K562 (cell line): ENCODE data around the gene ZER1. TPM values are rescaled to one million over a fixed set of nuclear protein-coding genes. Genes with fewer than 3 reads are reported as not detected.

ENCODE experiments used
- ATAC-seq: fragments of 200-7000 bp; cut with Tn5 transposase; 3 replicates; pipeline ENCODE4 v1.9.1; 2020; ENCODE audit warnings: moderate library complexity
- BruUV-seq: library from RNA; stranded (reverse); fragments of 400-500 nt; replicated peaks from 2 replicates; lab custom pipeline; 2021; lab: Mats Ljungman, UMichigan
- CTCF ChIA-PET: fragments of 300-600 bp; formaldehyde crosslinking; extraction: SDS; loops from one replicate; lab custom pipeline; 2021; ENCODE audit warnings: low intra/inter-chr PET ratio; lab: Yijun Ruan, JAX
- POLR2A ChIA-PET: fragments of 300-600, 350-650 bp; sonication (Branson Sonifier 250); formaldehyde crosslinking; extraction: SDS; loops from one replicate; lab custom pipeline; 2021; ENCODE audit warnings: antibody characterized with exemption, inconsistent platforms; lab: Yijun Ruan, JAX
- DNase-seq, 4 experiments: peaks; one replicate each; pipeline versions ENCODE4 v3.0.0 to v3.0.0-alpha.2; 2011 to 2018; ENCODE audit warnings: low spot score in 3 of 4, mixed read lengths in 3 of 4; ENCODE audit errors: extremely low read depth in 1 of 4
- FAIRE-seq: peaks from 2 replicates; lab custom pipeline; 2011; peaks lifted over from hg19 to GRCh38; lab: Jason Lieb, UNC
- H2AFZ ChIP-seq: 2 replicates; pipeline ENCODE4 v1.6.0; 2011; ENCODE audit warnings: low read depth, low read length, control low read depth, inconsistent platforms
- H3K27ac ChIP-seq: fragments of 200-600 bp; 3 replicates; pipeline ENCODE4 v1.8.0; 2011; ENCODE audit warnings: low read depth, mild to moderate bottlenecking, control low read depth, inconsistent platforms, low read length, moderate library complexity, mixed read lengths; ENCODE audit errors: extremely low read depth
- H3K27me3 ChIP-seq, 2 experiments: fragments of 300-600 bp in 1 of 2; 2 replicates in 1 of 2; 3 replicates in 1 of 2; pipeline versions ENCODE4 v1.6.0 to v1.8.0; 2011; ENCODE audit warnings: inconsistent platforms in 2 of 2, low read length in 2 of 2, mild to moderate bottlenecking in 1 of 2, mixed read lengths in 1 of 2, moderate library complexity in 1 of 2; ENCODE audit not compliant: control insufficient read depth in 2 of 2, insufficient read depth in 2 of 2
- H3K36me3 ChIP-seq: fragments of 300-600 bp; 3 replicates; pipeline ENCODE4 v1.8.0; 2011; ENCODE audit warnings: mild to moderate bottlenecking, low read length, inconsistent platforms; ENCODE audit not compliant: control insufficient read depth, insufficient read depth
- H3K4me1 ChIP-seq, 2 experiments: fragments of 200-600 bp in 1 of 2; replicated peaks in 1 of 2; 2 replicates in 1 of 2; 3 replicates in 1 of 2; pipeline versions ENCODE4 v1.5.1 to v1.8.0; 2011; ENCODE audit warnings: inconsistent platforms in 2 of 2, low read length in 2 of 2, mild to moderate bottlenecking in 1 of 2, mixed read lengths in 1 of 2, moderate library complexity in 1 of 2; ENCODE audit not compliant: control insufficient read depth in 2 of 2, insufficient read depth in 2 of 2
- H3K4me2 ChIP-seq: 2 replicates; pipeline ENCODE4 v1.6.1; 2011; ENCODE audit warnings: low read length, control low read depth, inconsistent platforms, mixed read lengths; ENCODE audit not compliant: insufficient read depth
- H3K4me3 ChIP-seq: fragments of 200-600 bp; sonication (generic), shearing (Covaris generic); 2 replicates; pipeline ENCODE4 v1.5.1; 2016; ENCODE audit warnings: control low read depth, inconsistent platforms
- H3K79me2 ChIP-seq: fragments of 200-600 bp; 3 replicates; pipeline ENCODE4 v1.8.0; 2011; ENCODE audit warnings: low read length, inconsistent platforms; ENCODE audit not compliant: control insufficient read depth, insufficient read depth
- H3K9ac ChIP-seq, 2 experiments: 2 replicates each; pipeline versions ENCODE4 v1.6.0 to v1.6.1; 2011; ENCODE audit warnings: low read depth in 2 of 2, low read length in 2 of 2, control low read depth in 1 of 2, inconsistent platforms in 1 of 2, mild to moderate bottlenecking in 1 of 2, mixed read lengths in 1 of 2; ENCODE audit not compliant: insufficient read depth in 1 of 2
- H3K9me1 ChIP-seq: one replicate; pipeline ENCODE4 v1.6.0; 2011; ENCODE audit warnings: inconsistent platforms, mild to moderate bottlenecking, low read length, moderate library complexity; ENCODE audit not compliant: control insufficient read depth, insufficient read depth
- H3K9me3 ChIP-seq: replicated peaks from 2 replicates; pipeline ENCODE4 v1.5.1; 2011; ENCODE audit warnings: low read depth, low read length, inconsistent platforms; ENCODE audit not compliant: control insufficient read depth, insufficient read depth
- H4K20me1 ChIP-seq: replicated peaks from 2 replicates; pipeline ENCODE4 v1.6.1; 2011; ENCODE audit warnings: low read length, inconsistent platforms, mixed read lengths; ENCODE audit not compliant: control insufficient read depth, insufficient read depth
- ARID2 ChIP-seq: fragments of 450-650 bp; IDR thresholded peaks from 2 replicates; pipeline ENCODE4 v1.6.1; 2017; ENCODE audit warnings: antibody characterized with exemption, mild to moderate bottlenecking
- BCL6 ChIP-seq: fragments of 250-450 bp; sonication (Bioruptor Pico); IDR thresholded peaks from 2 replicates; pipeline ENCODE4 v1.4.0; 2020
- CTBP1 ChIP-seq: fragments of 450-650 bp; IDR thresholded peaks from 2 replicates; pipeline ENCODE4 v1.6.1; 2016; ENCODE audit warnings: borderline replicate concordance
- ESRRA ChIP-seq: fragments of 450-650 bp; IDR thresholded peaks from 2 replicates; pipeline ENCODE4 v1.6.1; 2014; ENCODE audit warnings: low read depth, mild to moderate bottlenecking, moderate library complexity, borderline replicate concordance
- FOXM1 ChIP-seq, 2 experiments: fragments of 450-650 bp in 1 of 2; sonication (generic) in 1 of 2; formaldehyde crosslinking in 1 of 2; IDR thresholded peaks; 2 replicates each; pipeline versions ENCODE4 v1.6.1 to v1.9.0; 2017 to 2022; ENCODE audit warnings: low read depth in 2 of 2, mild to moderate bottlenecking in 2 of 2, missing genetic modification reagents in 1 of 2, moderate library complexity in 1 of 2
- GATAD2A ChIP-seq: fragments of 450-650 bp; IDR thresholded peaks from 2 replicates; pipeline ENCODE4 v1.6.1; 2017
- HNRNPL ChIP-seq: fragments of 200-400 bp; formaldehyde crosslinking; IDR thresholded peaks from 2 replicates; pipeline ENCODE4 v1.6.1; 2017; ENCODE audit warnings: low read depth, mild to moderate bottlenecking, low read length
- JUN ChIP-seq, 2 experiments: sonication (generic) in 1 of 2; formaldehyde crosslinking in 1 of 2; IDR thresholded peaks; 2 replicates each; pipeline versions ENCODE4 v1.6.1 to v1.8.0; 2012 to 2022; ENCODE audit warnings: borderline replicate concordance in 2 of 2, mild to moderate bottlenecking in 2 of 2, improper control_type of control experiment in 1 of 2, low read depth in 1 of 2, low read length in 1 of 2, missing genetic modification reagents in 1 of 2
- MAFF ChIP-seq: IDR thresholded peaks from 2 replicates; pipeline ENCODE4 v1.6.1; 2012; ENCODE audit warnings: low read length, improper control_type of control experiment
- MXD1 ChIP-seq: fragments of 250-450 bp; sonication (Bioruptor Pico); IDR thresholded peaks from 2 replicates; pipeline ENCODE4 v1.8.0; 2021; ENCODE audit warnings: borderline replicate concordance, mild to moderate bottlenecking, moderate library complexity; ENCODE audit not compliant: poor library complexity, severe bottlenecking
- MXI1 ChIP-seq: IDR thresholded peaks from 2 replicates; pipeline ENCODE4 v1.6.1; 2011; ENCODE audit warnings: low read depth, mild to moderate bottlenecking, improper control_type of control experiment, low read length
- POLR2G ChIP-seq: fragments of 200-400 bp; formaldehyde crosslinking; IDR thresholded peaks from 2 replicates; pipeline ENCODE4 v1.6.1; 2017; ENCODE audit warnings: low read depth, mild to moderate bottlenecking, antibody characterized with exemption, low read length, moderate library complexity
- RCOR1 ChIP-seq, 2 experiments: IDR thresholded peaks; 2 replicates each; pipeline ENCODE4 v1.6.1; 2012; ENCODE audit warnings: low read depth in 2 of 2, low read length in 2 of 2, borderline replicate concordance in 1 of 2, improper control_type of control experiment in 1 of 2
- SNIP1 ChIP-seq: fragments of 450-650 bp; IDR thresholded peaks from 2 replicates; pipeline ENCODE4 v1.7.1; 2017; ENCODE audit warnings: low read depth, mild to moderate bottlenecking
- TCF7L2 ChIP-seq: fragments of 150-350 bp; IDR thresholded peaks from 2 replicates; pipeline ENCODE4 v1.6.1; 2016; ENCODE audit warnings: low read depth, mild to moderate bottlenecking, low read length, moderate library complexity
- ZNF124 ChIP-seq: sonication (generic); formaldehyde crosslinking; IDR thresholded peaks from 2 replicates; pipeline ENCODE4 v1.8.1; 2022; ENCODE audit warnings: missing genetic modification reagents
- ZNF174 ChIP-seq: fragments of 250-450 bp; sonication (Bioruptor Pico); IDR thresholded peaks from 2 replicates; pipeline ENCODE4 v1.4.0; 2020; ENCODE audit warnings: mild to moderate bottlenecking
- WGBS: fragments of 100-300 bp; shearing (Covaris generic); methylation state at CpG from one replicate; pipeline ENCODE4 v1.1.6; 2016; ENCODE audit warnings: low coverage, mixed read lengths; ENCODE audit not compliant: insufficient coverage; ENCODE audit errors: missing lambda C conversion rate; 5-methylcytosine and 5-hydroxymethylcytosine counted together
- in situ Hi-C: fragments of 300-500 bp; cut with MboI; formaldehyde crosslinking; loops from 4 replicates; pipeline ENCODE4 v1.15.0; 2018; ENCODE audit warnings: inconsistent platforms, mixed read lengths
- intact Hi-C: fragments of 100-400 bp; cut with micrococcal nuclease; formaldehyde crosslinking; loops from 2 replicates; pipeline ENCODE4 v1.14.2; 2022
- polyA plus RNA-seq, 8 experiments: library from polyadenylated mRNA; depleted of rRNA in 4 of 8; stranded (reverse) in 5 of 8; unstranded in 3 of 8; fragments of >200 nt; fragmentation: Nextera tagmentation in 2 of 8; fragmentation: Illumina TruSeq in 1 of 8; extraction: Ambion mirVana in 2 of 8; extraction: Trizol in 1 of 8; gene quantifications; 2 replicates each; pipeline versions ENCODE4 v1.2.1 to v1.2.3, GENCODE V29; 2011 to 2014; ENCODE audit warnings: inconsistent platforms in 1 of 8, missing spikeins in 1 of 8
- total RNA-seq, 7 experiments: library from RNA; depleted of rRNA in 6 of 7; stranded (reverse); fragments of >200 nt in 6 of 7; fragmentation: Illumina TruSeq in 2 of 7; extraction: Trizol in 2 of 7; gene quantifications; 2 replicates each; pipeline versions ENCODE4 v1.2.1 to v1.2.3, GENCODE V29; 2011 to 2021; ENCODE audit warnings: low replicate concordance in 1 of 7
- TF ChIP-seq, protein P1 (sequence below): fragments of 250-450 bp; sonication (Bioruptor Pico); IDR thresholded peaks from 2 replicates; pipeline ENCODE4 v1.8.0; 2022; ENCODE audit warnings: inconsistent platforms
- TF ChIP-seq, protein P2 (sequence below): fragments of 450-650 bp; IDR thresholded peaks from one replicate; pipeline ENCODE4 v1.6.1; 2018; ENCODE audit warnings: mild to moderate bottlenecking, moderate library complexity; ENCODE audit not compliant: partially characterized antibody

The ZER1 gene
- total and polyA plus RNA-seq, 9 of the 15 experiments (the other 6 are each of a cell fraction or from before 2014, with no cell fraction given): 0.07 to 10.7 (median 6.2) TPM

- CTCF ChIA-PET: interaction anchor here (1.4 to 3.1 kb wide), 2 partner anchors 85 to 194 kb away, joined by 5 to 14 read pairs; partner anchors contain the start of gene ENDOG
- H3K36me3 ChIP-seq: no peaks in the 10 kb centered on the region; the same call in 2 of the 3 replicates
- ATAC-seq: peak; percentile 96
- H3K27ac ChIP-seq: peak overlapping the region; percentile 29
- no peak overlapping the region for H3K4me3 ChIP-seq
- WGBS: 9% methylated on average over 9 of the region's 9 CpGs
- peak overlapping the region; percentile 90 for H2AFZ ChIP-seq
- DNase-seq: peak; percentile 82 to 95 (median 88)
- peak; percentile 99 for FAIRE-seq
- in situ Hi-C loops: loop anchor here (5.0 kb wide), 1 partner anchor 194 kb away; no protein-coding TSS in a partner anchor
- H3K79me2 ChIP-seq: no peaks in the 10 kb centered on the region
- H3K4me1 ChIP-seq: peaks cover 5 to 30% of the 10 kb centered on the region in 2 experiments; a peak in 4 of 5 replicates
- H3K9ac ChIP-seq: peak overlapping the region; percentile 22 to 65; a peak in 1 of 4 replicates
- intact Hi-C loops: loop anchor here (1.0 to 5.0 kb wide), 4 partner anchors 54 to 274 kb away; partner anchors contain the start of genes ENDOG and TBC1D13
- BruUV-seq: no TSS peak
- H3K9me3 ChIP-seq: no peaks in the 10 kb centered on the region
- H3K27me3 ChIP-seq: no peaks in the 10 kb centered on the region
- H3K9me1 ChIP-seq: no peaks in the 10 kb centered on the region
- peak overlapping the region; percentile 53 for H3K4me2 ChIP-seq
- no peaks in the 10 kb centered on the region for H4K20me1 ChIP-seq
- POLR2A ChIA-PET: interaction anchor here (0.7 to 1.5 kb wide), 6 partner anchors 9 to 105 kb away, joined by 3 to 6 read pairs (median 3); partner anchors contain the start of gene ZDHHC12
- TF ChIP-seq, protein P1, sequence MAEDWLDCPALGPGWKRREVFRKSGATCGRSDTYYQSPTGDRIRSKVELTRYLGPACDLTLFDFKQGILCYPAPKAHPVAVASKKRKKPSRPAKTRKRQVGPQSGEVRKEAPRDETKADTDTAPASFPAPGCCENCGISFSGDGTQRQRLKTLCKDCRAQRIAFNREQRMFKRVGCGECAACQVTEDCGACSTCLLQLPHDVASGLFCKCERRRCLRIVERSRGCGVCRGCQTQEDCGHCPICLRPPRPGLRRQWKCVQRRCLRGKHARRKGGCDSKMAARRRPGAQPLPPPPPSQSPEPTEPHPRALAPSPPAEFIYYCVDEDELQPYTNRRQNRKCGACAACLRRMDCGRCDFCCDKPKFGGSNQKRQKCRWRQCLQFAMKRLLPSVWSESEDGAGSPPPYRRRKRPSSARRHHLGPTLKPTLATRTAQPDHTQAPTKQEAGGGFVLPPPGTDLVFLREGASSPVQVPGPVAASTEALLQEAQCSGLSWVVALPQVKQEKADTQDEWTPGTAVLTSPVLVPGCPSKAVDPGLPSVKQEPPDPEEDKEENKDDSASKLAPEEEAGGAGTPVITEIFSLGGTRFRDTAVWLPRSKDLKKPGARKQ (CRISPR knock-in tag): no peak
- TF ChIP-seq MXI1 (no peak), MXD1 (no peak), ZNF124 (CRISPR knock-in tag) (no peak), ARID2 (0 out of 2 replicates have a peak, but pooled peaks have one; percentile 12), JUN (IDR thresholded peaks at IDR 0.05; ENCODE audit: borderline replicate concordance, low read depth, low read length) (peak; percentile 50; the same call in 1 of the 2 replicates), JUN (CRISPR knock-in tag; IDR thresholded peaks at IDR 0.05; ENCODE audit: borderline replicate concordance) (no peak), CTBP1 (peak; percentile 83), POLR2G (no peak), SNIP1 (no peak), BCL6 (no peak), ZNF174 (CRISPR knock-in tag) (no peak), GATAD2A (peak; percentile 45; the same call in 1 of the 2 replicates), RCOR1 (IDR thresholded peaks at IDR 0.05; ENCODE audit: borderline replicate concordance in 1 of 2, low read depth in 2 of 2, low read length in 2 of 2) (peak in 1 of 2 experiments; percentile 78; a peak in 1 of 4 replicates), HNRNPL (no peak), MAFF (no peak), ESRRA (peak; percentile 70), FOXM1 (IDR thresholded peaks at IDR 0.05; ENCODE audit: low read depth) (no peak), FOXM1 (CRISPR knock-in tag; IDR thresholded peaks at IDR 0.05; ENCODE audit: low read depth) (no peak), TCF7L2 (no peak)
- TF ChIP-seq, protein P2, sequence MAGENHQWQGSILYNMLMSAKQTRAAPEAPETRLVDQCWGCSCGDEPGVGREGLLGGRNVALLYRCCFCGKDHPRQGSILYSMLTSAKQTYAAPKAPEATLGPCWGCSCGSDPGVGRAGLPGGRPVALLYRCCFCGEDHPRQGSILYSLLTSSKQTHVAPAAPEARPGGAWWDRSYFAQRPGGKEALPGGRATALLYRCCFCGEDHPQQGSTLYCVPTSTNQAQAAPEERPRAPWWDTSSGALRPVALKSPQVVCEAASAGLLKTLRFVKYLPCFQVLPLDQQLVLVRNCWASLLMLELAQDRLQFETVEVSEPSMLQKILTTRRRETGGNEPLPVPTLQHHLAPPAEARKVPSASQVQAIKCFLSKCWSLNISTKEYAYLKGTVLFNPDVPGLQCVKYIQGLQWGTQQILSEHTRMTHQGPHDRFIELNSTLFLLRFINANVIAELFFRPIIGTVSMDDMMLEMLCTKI: no peak
Measured at GRCh38 chr9:128733256-128733655, 38.5 kb downstream of the ZER1 start.
